ENCODE results near the gene STAC2.
A peak's percentile ranks its signal among the peaks of the same experiment; 100 is the strongest.

Gene STAC2

DNA sequence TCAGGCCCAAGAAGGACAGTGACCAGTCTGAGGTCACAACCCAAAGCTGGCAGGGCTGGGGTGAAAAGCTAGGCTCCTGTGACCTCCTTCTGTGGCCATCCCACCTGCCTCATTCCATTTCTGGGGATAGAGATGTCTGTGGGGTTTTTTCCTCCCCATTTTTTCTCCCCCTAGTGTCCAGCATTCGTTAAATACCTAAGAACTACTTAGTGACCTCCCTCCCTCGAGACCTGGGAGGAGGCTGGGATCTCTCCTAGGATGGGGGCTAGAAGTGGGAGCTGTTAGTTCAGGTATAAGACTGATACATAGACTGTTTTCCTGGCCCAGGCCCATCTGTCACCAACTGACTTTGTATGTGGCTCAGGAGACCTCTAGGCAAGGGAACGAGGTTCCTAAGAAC is 20.5 kb upstream of the STAC2 start:
- Histone ChIP-seq H3K9me3 (ENCODE audit: low read depth, low read length) (no peaks in the 10 kb centered on the region), H3K27ac (no peak overlapping the region), H3K36me3 (ENCODE audit: insufficient read depth, low read length) (no peaks in the 10 kb centered on the region), H3K4me3 (no peak overlapping the region), H3K9ac (ENCODE audit: insufficient read length) (no peak overlapping the region)
- DNase-seq (ENCODE audit: low read depth, low spot score), result no peak
- TF ChIP-seq FOXP2 (optimal IDR thresholded peaks at IDR 0.05; ENCODE audit: control extremely low read depth, extremely low read length, insufficient read depth) (no peak), EZH2 (IDR thresholded peaks at IDR 0.05) (no peak), POLR2AphosphoS5 (IDR thresholded peaks at IDR 0.05; ENCODE audit: borderline replicate concordance, low read depth, low read length) (no peak)

DNA sequence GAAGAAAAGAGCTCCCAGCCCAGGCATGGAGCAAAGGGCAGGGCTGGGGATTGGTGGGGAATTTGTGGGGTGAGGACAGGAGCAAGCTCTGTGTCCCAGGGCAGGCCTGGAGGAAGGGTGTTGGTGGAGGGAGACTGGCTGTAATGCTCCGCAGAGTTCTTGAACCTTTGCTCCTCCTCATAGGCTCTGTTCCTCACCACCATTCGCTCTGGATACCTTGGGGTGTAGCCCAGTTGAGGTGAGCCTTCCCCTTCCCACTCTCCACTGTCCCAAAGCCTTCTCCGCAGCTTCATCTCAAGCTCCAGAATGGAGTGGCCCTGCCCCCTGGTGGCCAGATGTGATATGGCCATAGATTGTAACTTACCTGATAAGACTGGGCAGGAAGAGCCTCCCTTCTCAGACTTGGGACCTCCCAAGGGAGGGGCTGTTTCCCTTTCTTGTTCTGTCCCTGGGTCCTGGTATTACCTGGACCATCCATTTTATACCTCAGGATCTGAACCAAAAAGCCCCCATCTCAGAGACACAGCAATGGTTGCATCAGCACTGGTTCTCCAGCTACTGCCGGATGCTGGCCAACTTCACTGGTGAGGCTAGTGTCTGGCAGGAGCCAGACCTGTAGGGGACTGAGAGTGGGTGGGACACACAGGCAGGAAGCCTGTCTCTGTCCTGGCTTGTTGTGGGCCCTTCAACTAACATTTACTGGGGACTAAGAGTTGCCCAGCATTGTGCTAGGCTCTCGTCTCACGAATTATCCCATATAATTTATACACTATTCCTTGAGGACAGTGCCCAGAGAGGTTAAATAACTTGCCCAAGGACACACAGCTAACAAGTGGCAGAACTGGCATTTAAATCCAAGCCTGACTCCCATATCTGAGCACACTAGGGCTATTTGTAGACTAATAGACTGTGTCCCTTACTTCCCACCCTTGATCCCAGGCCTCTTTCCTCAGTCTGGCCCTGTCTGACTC is 19.1 kb upstream of the STAC2 start:
- Histone ChIP-seq H3K9me3 (ENCODE audit: low read depth, low read length) (no peaks in the 10 kb centered on the region), H3K4me3 (no peak overlapping the region), H3K36me3 (ENCODE audit: insufficient read depth, low read length) (no peaks in the 10 kb centered on the region), H3K27ac (no peak overlapping the region), H3K9ac (ENCODE audit: insufficient read length) (no peak overlapping the region)
- peak; percentile 66 for DNase-seq (ENCODE audit: low read depth, low spot score)
- no peak for TF ChIP-seq EZH2 (IDR thresholded peaks at IDR 0.05)
- TF ChIP-seq FOXP2 (optimal IDR thresholded peaks at IDR 0.05; ENCODE audit: control extremely low read depth, extremely low read length, insufficient read depth), result no peak

GRCh38 chr17:39244016-39244599 is 18.4 kb upstream of the STAC2 start:
- no peak overlapping the region for H3K4me3 ChIP-seq
- no peaks in the 10 kb centered on the region for H3K36me3 ChIP-seq (ENCODE audit: insufficient read depth, low read length)
- H3K9me3 ChIP-seq (ENCODE audit: low read depth, low read length), result no peaks in the 10 kb centered on the region
- H3K27ac ChIP-seq, result no peak overlapping the region
- TF ChIP-seq POLR2AphosphoS5 (IDR thresholded peaks at IDR 0.05; ENCODE audit: borderline replicate concordance, low read depth, low read length) (no peak), EZH2 (IDR thresholded peaks at IDR 0.05) (no peak), FOXP2 (optimal IDR thresholded peaks at IDR 0.05; ENCODE audit: control extremely low read depth, extremely low read length, insufficient read depth) (no peak)
- no peak overlapping the region for H3K9ac ChIP-seq (ENCODE audit: insufficient read length)
- no peak for DNase-seq (ENCODE audit: low read depth, low spot score)

DNA sequence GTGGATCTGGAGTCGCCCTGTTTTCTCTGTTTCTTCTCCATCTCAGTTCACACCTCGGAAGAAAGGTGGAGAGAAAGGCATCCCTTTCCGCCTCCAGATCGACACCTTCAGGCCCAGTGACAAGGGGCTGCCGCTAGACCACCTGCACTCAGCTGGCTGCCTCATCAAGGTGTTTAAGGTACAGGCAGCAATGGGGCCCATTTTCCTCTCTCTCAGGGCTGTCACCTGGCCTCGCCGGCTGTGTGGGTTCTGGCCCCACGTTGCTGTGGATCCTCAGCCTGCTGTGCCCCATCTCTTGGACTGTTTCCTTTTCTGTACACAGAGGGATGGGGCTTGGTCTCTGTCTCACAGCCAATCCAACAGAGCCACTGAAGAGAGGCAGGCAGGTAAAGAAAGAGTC is 17.4 kb upstream of the STAC2 start:
- TF ChIP-seq EZH2 (IDR thresholded peaks at IDR 0.05) (no peak), POLR2AphosphoS5 (IDR thresholded peaks at IDR 0.05; ENCODE audit: borderline replicate concordance, low read depth, low read length) (no peak), FOXP2 (optimal IDR thresholded peaks at IDR 0.05; ENCODE audit: control extremely low read depth, extremely low read length, insufficient read depth) (no peak)
- no peaks in the 10 kb centered on the region for H3K9me3 ChIP-seq (ENCODE audit: low read depth, low read length)
- H3K4me3 ChIP-seq, result no peak overlapping the region
- no peaks in the 10 kb centered on the region for H3K36me3 ChIP-seq (ENCODE audit: insufficient read depth, low read length)
- no peak overlapping the region for H3K9ac ChIP-seq (ENCODE audit: insufficient read length)
- DNase-seq (ENCODE audit: low read depth, low spot score), result no peak
- H3K27ac ChIP-seq, result no peak overlapping the region

DNA sequence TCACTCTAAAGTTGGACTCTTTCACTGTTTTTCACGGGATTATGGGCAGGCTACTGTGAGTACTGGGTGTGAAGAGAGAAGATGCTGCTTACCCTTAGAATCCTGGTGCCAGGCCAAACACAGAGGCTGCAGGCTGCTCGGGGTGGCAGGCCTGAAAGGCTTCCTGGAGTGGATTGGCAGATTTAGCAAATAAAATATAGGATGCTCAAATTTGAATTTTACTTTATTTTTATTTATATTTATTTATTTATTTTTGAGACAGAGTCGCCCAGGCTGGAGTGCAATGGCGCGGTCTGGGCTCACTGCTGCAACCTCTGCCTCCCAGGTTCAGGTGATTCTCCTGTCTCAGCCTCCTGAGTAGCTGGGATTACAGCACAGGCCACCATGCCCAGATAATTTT is 14.9 kb upstream of the STAC2 start:
- Histone ChIP-seq H3K9ac (ENCODE audit: insufficient read length) (no peak overlapping the region), H3K27ac (no peak overlapping the region), H3K36me3 (ENCODE audit: insufficient read depth, low read length) (no peaks in the 10 kb centered on the region), H3K4me3 (no peak overlapping the region), H3K9me3 (ENCODE audit: low read depth, low read length) (no peaks in the 10 kb centered on the region)
- no peak for TF ChIP-seq FOXP2 (optimal IDR thresholded peaks at IDR 0.05; ENCODE audit: control extremely low read depth, extremely low read length, insufficient read depth)
- TF ChIP-seq EZH2 (IDR thresholded peaks at IDR 0.05), result no peak
- no peak for TF ChIP-seq POLR2AphosphoS5 (IDR thresholded peaks at IDR 0.05; ENCODE audit: borderline replicate concordance, low read depth, low read length)
- no peak for DNase-seq (ENCODE audit: low read depth, low spot score)

GRCh38 chr17:39239640-39240314 is 14.0 kb upstream of the STAC2 start:
- Histone ChIP-seq H3K9me3 (ENCODE audit: low read depth, low read length) (no peaks in the 10 kb centered on the region), H3K36me3 (ENCODE audit: insufficient read depth, low read length) (no peaks in the 10 kb centered on the region), H3K27ac (no peak overlapping the region), H3K9ac (ENCODE audit: insufficient read length) (no peak overlapping the region), H3K4me3 (no peak overlapping the region)
- TF ChIP-seq FOXP2 (optimal IDR thresholded peaks at IDR 0.05; ENCODE audit: control extremely low read depth, extremely low read length, insufficient read depth), result no peak
- no peak for TF ChIP-seq POLR2AphosphoS5 (IDR thresholded peaks at IDR 0.05; ENCODE audit: borderline replicate concordance, low read depth, low read length)
- TF ChIP-seq EZH2 (IDR thresholded peaks at IDR 0.05), result no peak
- DNase-seq (ENCODE audit: low read depth, low spot score), result no peak

GRCh38 chr17:39238311-39238972 is 12.7 kb upstream of the STAC2 start:
- H3K4me3 ChIP-seq, result no peak overlapping the region
- no peaks in the 10 kb centered on the region for H3K9me3 ChIP-seq (ENCODE audit: low read depth, low read length)
- no peak overlapping the region for H3K9ac ChIP-seq (ENCODE audit: insufficient read length)
- DNase-seq (ENCODE audit: low read depth, low spot score), result no peak
- TF ChIP-seq POLR2AphosphoS5 (IDR thresholded peaks at IDR 0.05; ENCODE audit: borderline replicate concordance, low read depth, low read length) (no peak), EZH2 (IDR thresholded peaks at IDR 0.05) (no peak), FOXP2 (optimal IDR thresholded peaks at IDR 0.05; ENCODE audit: control extremely low read depth, extremely low read length, insufficient read depth) (no peak)
- H3K36me3 ChIP-seq (ENCODE audit: insufficient read depth, low read length), result no peaks in the 10 kb centered on the region
- H3K27ac ChIP-seq, result no peak overlapping the region

- Histone ChIP-seq H3K36me3 (ENCODE audit: insufficient read depth, low read length) (no peaks in the 10 kb centered on the region), H3K27ac (no peak overlapping the region), H3K9ac (ENCODE audit: insufficient read length) (no peak overlapping the region), H3K9me3 (ENCODE audit: low read depth, low read length) (no peaks in the 10 kb centered on the region), H3K4me3 (no peak overlapping the region)
- no peak for DNase-seq (ENCODE audit: low read depth, low spot score)
- TF ChIP-seq FOXP2 (optimal IDR thresholded peaks at IDR 0.05; ENCODE audit: control extremely low read depth, extremely low read length, insufficient read depth) (no peak), POLR2AphosphoS5 (IDR thresholded peaks at IDR 0.05; ENCODE audit: borderline replicate concordance, low read depth, low read length) (no peak), EZH2 (IDR thresholded peaks at IDR 0.05) (no peak)
Observed at GRCh38 chr17:39237586-39237985, 11.8 kb upstream of the STAC2 start.

Data from SK-N-MC (cell line).